ENCODE results near the gene FATE1.

DNA sequence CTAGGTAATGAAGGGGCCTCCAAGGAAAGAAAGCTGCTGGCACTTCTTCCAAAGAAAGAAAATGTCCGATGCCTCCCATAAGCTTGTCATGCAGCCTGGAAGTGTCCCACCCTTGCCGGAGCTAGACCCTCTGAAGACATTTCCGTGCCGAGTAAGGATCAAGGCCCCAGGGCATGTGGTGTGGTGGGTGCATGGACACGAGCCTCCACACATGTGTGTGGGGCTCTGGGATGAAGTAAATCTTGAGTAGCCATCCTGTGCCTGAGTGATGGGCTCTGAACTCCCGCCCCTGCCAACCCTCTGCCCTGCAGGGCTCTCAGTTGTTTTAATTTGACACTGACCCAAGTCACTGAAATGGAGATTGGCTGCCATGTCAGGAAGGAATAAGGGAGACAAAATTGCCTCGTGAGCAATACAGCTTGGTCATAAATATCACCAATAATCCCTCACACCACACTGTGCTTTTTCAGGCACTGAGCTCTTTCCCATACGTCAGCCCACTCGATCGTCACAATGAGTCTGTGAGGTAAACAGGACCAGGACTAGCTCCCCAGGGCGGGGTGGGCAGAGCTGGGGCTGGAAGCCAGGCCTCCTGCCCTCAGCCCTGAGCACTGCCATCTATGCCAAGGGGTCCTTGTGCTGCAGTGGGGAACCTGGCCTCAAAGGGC, 43.3 kb downstream of the FATE1 start:
- TF ChIP-seq, protein P1, sequence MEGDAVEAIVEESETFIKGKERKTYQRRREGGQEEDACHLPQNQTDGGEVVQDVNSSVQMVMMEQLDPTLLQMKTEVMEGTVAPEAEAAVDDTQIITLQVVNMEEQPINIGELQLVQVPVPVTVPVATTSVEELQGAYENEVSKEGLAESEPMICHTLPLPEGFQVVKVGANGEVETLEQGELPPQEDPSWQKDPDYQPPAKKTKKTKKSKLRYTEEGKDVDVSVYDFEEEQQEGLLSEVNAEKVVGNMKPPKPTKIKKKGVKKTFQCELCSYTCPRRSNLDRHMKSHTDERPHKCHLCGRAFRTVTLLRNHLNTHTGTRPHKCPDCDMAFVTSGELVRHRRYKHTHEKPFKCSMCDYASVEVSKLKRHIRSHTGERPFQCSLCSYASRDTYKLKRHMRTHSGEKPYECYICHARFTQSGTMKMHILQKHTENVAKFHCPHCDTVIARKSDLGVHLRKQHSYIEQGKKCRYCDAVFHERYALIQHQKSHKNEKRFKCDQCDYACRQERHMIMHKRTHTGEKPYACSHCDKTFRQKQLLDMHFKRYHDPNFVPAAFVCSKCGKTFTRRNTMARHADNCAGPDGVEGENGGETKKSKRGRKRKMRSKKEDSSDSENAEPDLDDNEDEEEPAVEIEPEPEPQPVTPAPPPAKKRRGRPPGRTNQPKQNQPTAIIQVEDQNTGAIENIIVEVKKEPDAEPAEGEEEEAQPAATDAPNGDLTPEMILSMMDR (IDR thresholded peaks at IDR 0.05): no peak
- TF ChIP-seq, protein P2, sequence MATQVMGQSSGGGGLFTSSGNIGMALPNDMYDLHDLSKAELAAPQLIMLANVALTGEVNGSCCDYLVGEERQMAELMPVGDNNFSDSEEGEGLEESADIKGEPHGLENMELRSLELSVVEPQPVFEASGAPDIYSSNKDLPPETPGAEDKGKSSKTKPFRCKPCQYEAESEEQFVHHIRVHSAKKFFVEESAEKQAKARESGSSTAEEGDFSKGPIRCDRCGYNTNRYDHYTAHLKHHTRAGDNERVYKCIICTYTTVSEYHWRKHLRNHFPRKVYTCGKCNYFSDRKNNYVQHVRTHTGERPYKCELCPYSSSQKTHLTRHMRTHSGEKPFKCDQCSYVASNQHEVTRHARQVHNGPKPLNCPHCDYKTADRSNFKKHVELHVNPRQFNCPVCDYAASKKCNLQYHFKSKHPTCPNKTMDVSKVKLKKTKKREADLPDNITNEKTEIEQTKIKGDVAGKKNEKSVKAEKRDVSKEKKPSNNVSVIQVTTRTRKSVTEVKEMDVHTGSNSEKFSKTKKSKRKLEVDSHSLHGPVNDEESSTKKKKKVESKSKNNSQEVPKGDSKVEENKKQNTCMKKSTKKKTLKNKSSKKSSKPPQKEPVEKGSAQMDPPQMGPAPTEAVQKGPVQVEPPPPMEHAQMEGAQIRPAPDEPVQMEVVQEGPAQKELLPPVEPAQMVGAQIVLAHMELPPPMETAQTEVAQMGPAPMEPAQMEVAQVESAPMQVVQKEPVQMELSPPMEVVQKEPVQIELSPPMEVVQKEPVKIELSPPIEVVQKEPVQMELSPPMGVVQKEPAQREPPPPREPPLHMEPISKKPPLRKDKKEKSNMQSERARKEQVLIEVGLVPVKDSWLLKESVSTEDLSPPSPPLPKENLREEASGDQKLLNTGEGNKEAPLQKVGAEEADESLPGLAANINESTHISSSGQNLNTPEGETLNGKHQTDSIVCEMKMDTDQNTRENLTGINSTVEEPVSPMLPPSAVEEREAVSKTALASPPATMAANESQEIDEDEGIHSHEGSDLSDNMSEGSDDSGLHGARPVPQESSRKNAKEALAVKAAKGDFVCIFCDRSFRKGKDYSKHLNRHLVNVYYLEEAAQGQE (IDR thresholded peaks at IDR 0.05; ENCODE audit: insufficient read depth in 1 of 2, low read depth in 2 of 2, low read length in 1 of 2): no peak
